ENCODE measurements around the gene SAE1. TPM values are rescaled to one million over a fixed set of nuclear protein-coding genes. Genes with fewer than 3 reads are reported as not detected.

Gene SAE1
- total and polyA plus RNA-seq, 10 of the 15 experiments (the other 5 are each of a cell fraction or from before 2014, with no cell fraction given), result 62.0 to 246 (median 148) TPM

GRCh38 chr19:47156861-47157430 is 26.3 kb downstream of the SAE1 start (continued):
- TF ChIP-seq MLLT1 (IDR thresholded peaks at IDR 0.05) (peak; percentile 75), NBN (IDR thresholded peaks at IDR 0.05) (0 out of 2 replicates have a peak, but pooled peaks have one; percentile 18), CBFB (IDR thresholded peaks at IDR 0.05; ENCODE audit: low read depth) (peak; percentile 85; the same call in 1 of the 2 replicates), BCL11A (IDR thresholded peaks at IDR 0.05; ENCODE audit: low read depth, low read length) (peak; percentile 44; the same call in 1 of the 2 replicates), POLR2AphosphoS2 (IDR thresholded peaks at IDR 0.05; ENCODE audit: low read depth, low read length) (no peak), CEBPB (IDR thresholded peaks at IDR 0.05; ENCODE audit: borderline replicate concordance in 1 of 2, low read depth in 2 of 2, low read length in 2 of 2) (no peak), STAT1 (conservative IDR thresholded peaks at IDR 0.05) (no peak), RUNX3 (IDR thresholded peaks at IDR 0.05; ENCODE audit: low read length) (peak; percentile 97), NFIC (IDR thresholded peaks at IDR 0.05; ENCODE audit: low read depth, low read length) (peak; percentile 35; the same call in 1 of the 2 replicates), BCLAF1 (IDR thresholded peaks at IDR 0.05) (no peak), PRDM15 (CRISPR knock-in tag; IDR thresholded peaks at IDR 0.05) (no peak)

Measured in GM12878 (cell line).